Fibroblast of lung (primary cell): Measurements from ENCODE around the gene COL8A1. TPM values are rescaled to one million over a fixed set of nuclear protein-coding genes. Genes with fewer than 3 reads are reported as not detected.

ENCODE experiments used
- DNase-seq, 2 donors: peaks; one replicate each; pipeline versions ENCODE4 v3.0.0 to v3.0.0-alpha.2; 2010; ENCODE audit warnings: low read depth in 2 of 2
- H2AFZ ChIP-seq: 2 replicates; pipeline ENCODE4 v1.5.1; 2012; ENCODE audit warnings: low read length, control low read depth, inconsistent platforms
- H3K27ac ChIP-seq: 2 replicates; pipeline ENCODE4 v1.5.1; 2011; ENCODE audit warnings: low read length, control low read depth; ENCODE audit not compliant: insufficient read depth
- H3K27me3 ChIP-seq: 2 replicates; pipeline ENCODE4 v1.5.1; 2011; ENCODE audit warnings: mild to moderate bottlenecking, low read length; ENCODE audit not compliant: control insufficient read depth, insufficient read depth
- H3K36me3 ChIP-seq: 2 replicates; pipeline ENCODE4 v1.5.1; 2011; ENCODE audit warnings: low read length; ENCODE audit not compliant: control insufficient read depth, insufficient read depth
- H3K4me1 ChIP-seq: 2 replicates; pipeline ENCODE4 v1.5.1; 2011; ENCODE audit warnings: low read length; ENCODE audit not compliant: control insufficient read depth, insufficient read depth; ENCODE audit errors: extremely low read depth
- H3K4me2 ChIP-seq: 2 replicates; pipeline ENCODE4 v1.5.1; 2011; ENCODE audit warnings: low read length, control low read depth; ENCODE audit not compliant: insufficient read depth; ENCODE audit errors: extremely low read depth
- H3K4me3 ChIP-seq, 4 experiments: fragments of 200-600 bp in 1 of 4; sonication (generic) in 1 of 4; replicated peaks in 1 of 4; 2 replicates each; pipeline ENCODE4 v1.5.1; 2011 to 2016; ENCODE audit warnings: low read length in 4 of 4, low read depth in 3 of 4, mild to moderate bottlenecking in 3 of 4, control low read depth in 2 of 4, inconsistent platforms in 1 of 4, mixed read lengths in 1 of 4; ENCODE audit not compliant: insufficient read depth in 1 of 4; ENCODE audit errors: control extremely low read depth in 1 of 4
- H3K79me2 ChIP-seq: 2 replicates; pipeline ENCODE4 v1.5.1; 2012; ENCODE audit warnings: mild to moderate bottlenecking, low read length, inconsistent platforms; ENCODE audit not compliant: control insufficient read depth, insufficient read depth
- H3K9ac ChIP-seq: 2 replicates; pipeline ENCODE4 v1.5.1; 2011; ENCODE audit warnings: mild to moderate bottlenecking, low read length, control low read depth; ENCODE audit not compliant: insufficient read depth
- H3K9me3 ChIP-seq: 2 replicates; pipeline ENCODE4 v1.5.1; 2012; ENCODE audit warnings: low read depth, low read length; ENCODE audit not compliant: control insufficient read depth, insufficient read depth
- H4K20me1 ChIP-seq: 2 replicates; pipeline ENCODE4 v1.5.1; 2011; ENCODE audit warnings: low read length; ENCODE audit not compliant: control insufficient read depth, insufficient read depth; ENCODE audit errors: extremely low read depth
- CTCF ChIP-seq, 2 donors: IDR thresholded peaks in 1 of 2; conservative IDR thresholded peaks in 1 of 2; 1 replicate in 1 of 2; 2 replicates in 1 of 2; pipeline ENCODE4 v1.5.1; 2011 to 2012; ENCODE audit warnings: low read length in 2 of 2, control low read depth in 1 of 2, inconsistent platforms in 1 of 2, low read depth in 1 of 2, mild to moderate bottlenecking in 1 of 2
- EZH2 ChIP-seq: IDR thresholded peaks from 2 replicates; pipeline ENCODE4 v1.5.1; 2012; ENCODE audit warnings: low read length, control low read depth, mild to moderate bottlenecking; ENCODE audit errors: missing control alignments
- polyA plus RNA-seq, 2 donors: library from polyadenylated mRNA; depleted of rRNA in 1 of 2; stranded (reverse) in 1 of 2; unstranded in 1 of 2; fragments of >200 nt; gene quantifications; 2 replicates each; pipeline ENCODE4 v1.2.1, GENCODE V29; 2011 to 2012; ENCODE audit warnings: missing spikeins in 1 of 2
- total RNA-seq: library from RNA; depleted of rRNA; stranded (reverse); fragments of >200 nt; gene quantifications from 2 replicates; pipeline ENCODE4 v1.2.1, GENCODE V29; 2014

Gene COL8A1
- total and polyA plus RNA-seq, 2 donors (not counting 1 experiment from before 2014, with no cell fraction given) = 85.4 to 215 TPM

GRCh38 chr3:99810403-99810802, 172.0 kb downstream of the COL8A1 start:
- H3K79me2 ChIP-seq = no peaks in the 10 kb centered on the region
- no peak for TF ChIP-seq EZH2
- no peak for TF ChIP-seq CTCF (conservative IDR thresholded peaks at IDR 0.05 in 1 of 2, IDR thresholded peaks at IDR 0.05 in 1 of 2; ENCODE audit: low read depth in 1 of 2, low read length in 2 of 2)
- H2AFZ ChIP-seq = no peak overlapping the region
- no peak overlapping the region for H3K4me3 ChIP-seq
- no peak overlapping the region for H3K27ac ChIP-seq
- no peak overlapping the region for H3K9ac ChIP-seq
- no peak overlapping the region for H3K4me2 ChIP-seq
- no peaks in the 10 kb centered on the region for H3K4me1 ChIP-seq
- H3K36me3 ChIP-seq = no peaks in the 10 kb centered on the region
- no peaks in the 10 kb centered on the region for H3K27me3 ChIP-seq
- H4K20me1 ChIP-seq = no peaks in the 10 kb centered on the region
- H3K9me3 ChIP-seq = no peaks in the 10 kb centered on the region
- no peak for DNase-seq

- Histone ChIP-seq H3K9ac (peak overlapping the region; percentile 89), H3K36me3 (no peaks in the 10 kb centered on the region), H3K9me3 (no peaks in the 10 kb centered on the region), H2AFZ (peak overlapping the region; percentile 94), H3K4me1 (peaks cover 5% of the 10 kb centered on the region), H4K20me1 (no peaks in the 10 kb centered on the region), H3K27ac (peak overlapping the region; percentile 94), H3K4me3 (peak overlapping the region; percentile 67 to 97 (median 78)), H3K4me2 (peak overlapping the region; percentile 96), H3K27me3 (no peaks in the 10 kb centered on the region), H3K79me2 (peaks cover 9% of the 10 kb centered on the region)
- DNase-seq = no peak
- no peak for TF ChIP-seq EZH2
- no peak for TF ChIP-seq CTCF (conservative IDR thresholded peaks at IDR 0.05 in 1 of 2, IDR thresholded peaks at IDR 0.05 in 1 of 2; ENCODE audit: low read depth in 1 of 2, low read length in 2 of 2)
Measured at GRCh38 chr3:99817047-99817436, 178.6 kb downstream of the COL8A1 start.

GRCh38 chr3:99817437-99818240, 179.2 kb downstream of the COL8A1 start, which contains the start of gene CMSS1:
TSS of gene CMSS1 (plus strand) at chr3:99817862.
- Histone ChIP-seq H3K4me2 (peak within 1 kb of the TSS; percentile 96), H3K79me2 (peaks cover 9% of the 10 kb centered on the region), H3K27ac (peak within 1 kb of the TSS; percentile 94), H2AFZ (peak within 1 kb of the TSS; percentile 95), H4K20me1 (no peaks in the 10 kb centered on the region), H3K4me1 (peaks cover 5% of the 10 kb centered on the region), H3K27me3 (no peaks in the 10 kb centered on the region), H3K36me3 (no peaks in the 10 kb centered on the region), H3K9me3 (no peaks in the 10 kb centered on the region), H3K4me3 (peak within 1 kb of the TSS; percentile 67 to 97 (median 78)), H3K9ac (peak within 1 kb of the TSS; percentile 89)
- no peak for TF ChIP-seq EZH2
- peak; percentile 17 to 22 for TF ChIP-seq CTCF (conservative IDR thresholded peaks at IDR 0.05 in 1 of 2, IDR thresholded peaks at IDR 0.05 in 1 of 2; ENCODE audit: low read depth in 1 of 2, low read length in 2 of 2)
- peak; percentile 90 to 94 for DNase-seq
